Keratinocyte (primary cell): ENCODE data around the gene TP53BP1. TPM values are rescaled to one million over a fixed set of nuclear protein-coding genes. Genes with fewer than 3 reads are reported as not detected.

Experiments used
- DNase-seq: peaks from one replicate; pipeline ENCODE4 v3.0.0-alpha.2; 2011; ENCODE audit warnings: low read depth, missing footprints, low spot score
- FAIRE-seq: peaks from 2 replicates; lab custom pipeline; 2011; peaks lifted over from hg19 to GRCh38; lab: Jason Lieb, UNC
- H2AFZ ChIP-seq: 2 replicates; pipeline ENCODE4 v1.6.0; 2012; ENCODE audit warnings: low read length, control low read depth, inconsistent platforms; ENCODE audit not compliant: control insufficient read depth
- H3K27ac ChIP-seq: 2 replicates; pipeline ENCODE4 v1.5.1; 2011; ENCODE audit warnings: low read length; ENCODE audit not compliant: control insufficient read depth, insufficient read depth
- H3K27me3 ChIP-seq: 3 replicates; pipeline ENCODE4 v1.6.0; 2011; ENCODE audit warnings: low read length; ENCODE audit not compliant: control insufficient read depth, insufficient read depth; ENCODE audit errors: extremely low read depth
- H3K36me3 ChIP-seq, 2 experiments: 2 replicates in 1 of 2; 3 replicates in 1 of 2; pipeline ENCODE4 v1.5.1; 2011; ENCODE audit warnings: low read length in 2 of 2, mild to moderate bottlenecking in 1 of 2; ENCODE audit not compliant: control insufficient read depth in 2 of 2, insufficient read depth in 2 of 2; ENCODE audit errors: extremely low read depth in 1 of 2
- H3K4me1 ChIP-seq: 3 replicates; pipeline ENCODE4 v1.5.1; 2011; ENCODE audit warnings: low read length; ENCODE audit not compliant: control insufficient read depth, insufficient read depth; ENCODE audit errors: extremely low read depth
- H3K4me2 ChIP-seq: 3 replicates; pipeline ENCODE4 v1.6.0; 2011; ENCODE audit warnings: low read depth, low read length; ENCODE audit not compliant: control insufficient read depth, insufficient read depth; ENCODE audit errors: extremely low read depth
- H3K4me3 ChIP-seq, 3 experiments: fragments of 200-600 bp in 1 of 3; sonication (generic) in 1 of 3; 2 replicates in 2 of 3; 3 replicates in 1 of 3; pipeline ENCODE4 v1.5.1; 2011 to 2016; ENCODE audit warnings: low read length in 3 of 3, mild to moderate bottlenecking in 3 of 3, control low read depth in 2 of 3, inconsistent platforms in 1 of 3, low read depth in 1 of 3, mixed read lengths in 1 of 3, mixed run types in 1 of 3, moderate library complexity in 1 of 3; ENCODE audit not compliant: control insufficient read depth in 2 of 3, insufficient read depth in 2 of 3; ENCODE audit errors: extremely low read depth in 1 of 3
- H3K79me2 ChIP-seq: 2 replicates; pipeline ENCODE4 v1.6.0; 2012; ENCODE audit warnings: low read length; ENCODE audit not compliant: control insufficient read depth, insufficient read depth
- H3K9ac ChIP-seq: 3 replicates; pipeline ENCODE4 v1.6.0; 2011; ENCODE audit warnings: low read length; ENCODE audit not compliant: control insufficient read depth, insufficient read depth; ENCODE audit errors: extremely low read depth
- H3K9me1 ChIP-seq: 3 replicates; pipeline ENCODE4 v1.6.0; 2011; ENCODE audit warnings: low read length; ENCODE audit not compliant: control insufficient read depth, insufficient read depth; ENCODE audit errors: extremely low read depth
- H3K9me3 ChIP-seq: 2 replicates; pipeline ENCODE4 v1.5.1; 2012; ENCODE audit warnings: low read depth, low read length; ENCODE audit not compliant: control insufficient read depth
- H4K20me1 ChIP-seq: 3 replicates; pipeline ENCODE4 v1.6.0; 2011; ENCODE audit warnings: low read length; ENCODE audit not compliant: control insufficient read depth, insufficient read depth; ENCODE audit errors: extremely low read depth
- CTCF ChIP-seq, 3 experiments: IDR thresholded peaks in 1 of 3; conservative IDR thresholded peaks in 1 of 3; optimal IDR thresholded peaks in 1 of 3; 2 replicates in 2 of 3; 3 replicates in 1 of 3; pipeline versions ENCODE3 to v1.5.1; 2011; ENCODE audit warnings: low read length in 3 of 3, mild to moderate bottlenecking in 3 of 3, moderate library complexity in 2 of 3, control low read depth in 1 of 3, inconsistent platforms in 1 of 3; ENCODE audit not compliant: insufficient read depth in 2 of 3; ENCODE audit errors: extremely low read depth in 1 of 3
- EZH2 ChIP-seq: IDR thresholded peaks from one replicate; pipeline ENCODE4 v1.6.1; 2012; ENCODE audit warnings: inconsistent platforms, mild to moderate bottlenecking, low read length, moderate library complexity
- dilution Hi-C: fragments of 300-500 bp; cut with MboI; formaldehyde crosslinking; loops from one replicate; pipeline ENCODE4 v1.7.0; 2020; ENCODE audit warnings: low sequenced_read_pairs; ENCODE audit not compliant: extremely low pct_ligation_motif_present
- polyA minus RNA-seq, 3 experiments: library from RNA; depleted of rRNA, polyadenylated mRNA; stranded (reverse); fragments of >200 nt; gene quantifications; 1 replicate in 1 of 3; 2 replicates in 1 of 3; 3 replicates in 1 of 3; pipeline ENCODE4 v1.2.3, GENCODE V29; 2011
- polyA plus RNA-seq, 5 experiments: library from polyadenylated mRNA; depleted of rRNA in 3 of 5; stranded (reverse) in 3 of 5; stranded (forward) in 1 of 5; unstranded in 1 of 5; fragments of >200 nt; gene quantifications; 1 replicate in 1 of 5; 2 replicates in 3 of 5; 3 replicates in 1 of 5; pipeline versions ENCODE4 v1.2.1 to v1.2.3, GENCODE V29; 2011 to 2012; ENCODE audit warnings: missing spikeins in 2 of 5, low read depth in 1 of 5, low replicate concordance in 1 of 5

The TP53BP1 gene
- 26.2 to 36.7 TPM (median 30.7 TPM) in 3 replicates for polyA plus RNA-seq
- 12.6 TPM for polyA plus RNA-seq (2011; ENCODE audit: low read depth)
- polyA plus RNA-seq (2011; cell fraction: cytosol; rRNA removed): 16.0 and 20.9 TPM in 2 replicates
- 68.7 and 71.0 TPM in 2 replicates for polyA plus RNA-seq (2011; cell fraction: nucleus; rRNA removed)
- polyA plus RNA-seq (2012; ENCODE audit: low replicate concordance): 11.1 and 18.4 TPM in 2 replicates
- polyA minus RNA-seq: 43.9 to 57.9 TPM (median 48.9 TPM) in 3 replicates
- polyA minus RNA-seq (2011; cell fraction: cytosol; rRNA and poly(A)+ RNA removed): 16.9 TPM
- 47.1 and 88.3 TPM in 2 replicates for polyA minus RNA-seq (2011; cell fraction: nucleus; rRNA and poly(A)+ RNA removed)

- Histone ChIP-seq H3K4me1 (peaks cover 7% of the 10 kb centered on the region), H3K9ac (peak within 1 kb of the TSS; percentile 83), H2AFZ (peak within 1 kb of the TSS; percentile 99), H3K27ac (peak within 1 kb of the TSS; percentile 71), H4K20me1 (no peaks in the 10 kb centered on the region), H3K4me2 (peak within 1 kb of the TSS; percentile 99), H3K27me3 (no peaks in the 10 kb centered on the region), H3K79me2 (no peaks in the 10 kb centered on the region), H3K9me1 (no peaks in the 10 kb centered on the region), H3K9me3 (no peaks in the 10 kb centered on the region), H3K36me3 (peaks cover under 1 to 5% of the 10 kb centered on the region in 2 experiments), H3K4me3 (peak within 1 kb of the TSS; percentile 86 to 96 (median 92))
- dilution Hi-C loops: no loop called here
- no peak for TF ChIP-seq CTCF (optimal IDR thresholded peaks at IDR 0.05 in 1 of 3, IDR thresholded peaks at IDR 0.05 in 1 of 3, conservative IDR thresholded peaks at IDR 0.05 in 1 of 3; ENCODE audit: extremely low read depth in 1 of 3, insufficient read depth in 2 of 3, low read length in 3 of 3)
- no peak for TF ChIP-seq EZH2
- no peak for DNase-seq
- FAIRE-seq: peak; percentile 84
These were observed at the start of gene TP53BP1 for GRCh38 chr15:43492673-43493601. Gene TP53BP1, minus strand, starts transcription at chr15:43493156. Its CDS starts 113 bp downstream, at chr15:43493043.

GRCh38 chr15:43541785-43542184 lies 48.8 kb upstream of the TP53BP1 start:
- dilution Hi-C loops: no loop called here
- H3K27ac ChIP-seq: no peak overlapping the region
- no peaks in the 10 kb centered on the region for H3K36me3 ChIP-seq
- no peaks in the 10 kb centered on the region for H3K27me3 ChIP-seq
- no peak overlapping the region for H3K4me3 ChIP-seq
- no peak overlapping the region for H3K4me2 ChIP-seq
- no peaks in the 10 kb centered on the region for H3K4me1 ChIP-seq
- H3K9me1 ChIP-seq: no peaks in the 10 kb centered on the region
- H3K9ac ChIP-seq: no peak overlapping the region
- no peaks in the 10 kb centered on the region for H3K79me2 ChIP-seq
- FAIRE-seq: no peak
- H3K9me3 ChIP-seq: no peaks in the 10 kb centered on the region
- no peak for TF ChIP-seq CTCF (optimal IDR thresholded peaks at IDR 0.05 in 1 of 3, IDR thresholded peaks at IDR 0.05 in 1 of 3, conservative IDR thresholded peaks at IDR 0.05 in 1 of 3; ENCODE audit: extremely low read depth in 1 of 3, insufficient read depth in 2 of 3, low read length in 3 of 3)
- no peak for TF ChIP-seq EZH2
- H2AFZ ChIP-seq: no peak overlapping the region
- H4K20me1 ChIP-seq: no peaks in the 10 kb centered on the region
- DNase-seq: no peak
